WTC11 (cell line): ENCODE measurements around the gene ATP13A4.

ENCODE experiments used
- FOXK1 ChIP-seq: sonication (generic); formaldehyde crosslinking; IDR thresholded peaks from 2 replicates; pipeline ENCODE4 v1.8.0; 2022; ENCODE audit warnings: mild to moderate bottlenecking, moderate library complexity, missing genetic modification reagents
- SP1 ChIP-seq: sonication (generic); formaldehyde crosslinking; conservative IDR thresholded peaks from 2 replicates; pipeline ENCODE4 v1.8.1; 2022; ENCODE audit warnings: missing genetic modification reagents
- ZNF121 ChIP-seq: sonication (generic); formaldehyde crosslinking; IDR thresholded peaks from 2 replicates; pipeline ENCODE4 v1.8.0; 2023; ENCODE audit warnings: missing genetic modification reagents
- TF ChIP-seq, protein P1 (sequence below): fragments of 200-600 bp; IDR thresholded peaks from 2 replicates; pipeline ENCODE4 v1.8.0; 2022; ENCODE audit warnings: antibody characterized with exemption
- TF ChIP-seq, protein P2 (sequence below): sonication (generic); formaldehyde crosslinking; IDR thresholded peaks from 2 replicates; pipeline ENCODE4 v1.8.1; 2022; ENCODE audit warnings: low read depth, missing genetic modification reagents, borderline replicate concordance
- TF ChIP-seq, protein P3 (sequence below): fragments of 250-450 bp; sonication (Bioruptor Pico); IDR thresholded peaks from 2 replicates; pipeline ENCODE4 v1.9.0; 2021; ENCODE audit warnings: mild to moderate bottlenecking
- TF ChIP-seq, protein P4 (sequence below): sonication (generic); formaldehyde crosslinking; IDR thresholded peaks from 2 replicates; pipeline ENCODE4 v1.8.0; 2022; ENCODE audit warnings: mild to moderate bottlenecking, missing genetic modification reagents
- TF ChIP-seq, protein P5 (sequence below): sonication (generic); formaldehyde crosslinking; conservative IDR thresholded peaks from 2 replicates; pipeline ENCODE4 v1.8.1; 2022; ENCODE audit warnings: mild to moderate bottlenecking, missing genetic modification reagents

DNA sequence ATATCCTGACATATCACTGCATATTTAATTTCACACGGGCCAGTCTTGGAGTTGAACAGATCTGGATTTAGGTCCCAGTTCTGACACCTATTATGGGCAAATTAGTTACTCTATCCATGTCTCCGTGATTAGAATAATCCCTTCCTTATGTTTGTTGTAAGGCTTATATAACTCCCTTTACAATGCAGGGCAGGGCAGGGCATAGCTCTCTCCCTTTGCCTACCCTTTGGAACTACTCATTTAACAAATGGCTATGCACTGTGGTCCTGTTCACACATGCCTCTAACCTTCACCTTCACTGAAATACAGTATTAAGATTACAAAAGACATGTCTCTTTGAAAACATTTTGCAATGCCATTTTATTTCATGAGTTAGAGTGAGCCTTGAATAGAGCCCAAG, 151.4 kb downstream of the ATP13A4 start:
- TF ChIP-seq, protein P1, sequence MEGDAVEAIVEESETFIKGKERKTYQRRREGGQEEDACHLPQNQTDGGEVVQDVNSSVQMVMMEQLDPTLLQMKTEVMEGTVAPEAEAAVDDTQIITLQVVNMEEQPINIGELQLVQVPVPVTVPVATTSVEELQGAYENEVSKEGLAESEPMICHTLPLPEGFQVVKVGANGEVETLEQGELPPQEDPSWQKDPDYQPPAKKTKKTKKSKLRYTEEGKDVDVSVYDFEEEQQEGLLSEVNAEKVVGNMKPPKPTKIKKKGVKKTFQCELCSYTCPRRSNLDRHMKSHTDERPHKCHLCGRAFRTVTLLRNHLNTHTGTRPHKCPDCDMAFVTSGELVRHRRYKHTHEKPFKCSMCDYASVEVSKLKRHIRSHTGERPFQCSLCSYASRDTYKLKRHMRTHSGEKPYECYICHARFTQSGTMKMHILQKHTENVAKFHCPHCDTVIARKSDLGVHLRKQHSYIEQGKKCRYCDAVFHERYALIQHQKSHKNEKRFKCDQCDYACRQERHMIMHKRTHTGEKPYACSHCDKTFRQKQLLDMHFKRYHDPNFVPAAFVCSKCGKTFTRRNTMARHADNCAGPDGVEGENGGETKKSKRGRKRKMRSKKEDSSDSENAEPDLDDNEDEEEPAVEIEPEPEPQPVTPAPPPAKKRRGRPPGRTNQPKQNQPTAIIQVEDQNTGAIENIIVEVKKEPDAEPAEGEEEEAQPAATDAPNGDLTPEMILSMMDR: no peak
- TF ChIP-seq, protein P2, sequence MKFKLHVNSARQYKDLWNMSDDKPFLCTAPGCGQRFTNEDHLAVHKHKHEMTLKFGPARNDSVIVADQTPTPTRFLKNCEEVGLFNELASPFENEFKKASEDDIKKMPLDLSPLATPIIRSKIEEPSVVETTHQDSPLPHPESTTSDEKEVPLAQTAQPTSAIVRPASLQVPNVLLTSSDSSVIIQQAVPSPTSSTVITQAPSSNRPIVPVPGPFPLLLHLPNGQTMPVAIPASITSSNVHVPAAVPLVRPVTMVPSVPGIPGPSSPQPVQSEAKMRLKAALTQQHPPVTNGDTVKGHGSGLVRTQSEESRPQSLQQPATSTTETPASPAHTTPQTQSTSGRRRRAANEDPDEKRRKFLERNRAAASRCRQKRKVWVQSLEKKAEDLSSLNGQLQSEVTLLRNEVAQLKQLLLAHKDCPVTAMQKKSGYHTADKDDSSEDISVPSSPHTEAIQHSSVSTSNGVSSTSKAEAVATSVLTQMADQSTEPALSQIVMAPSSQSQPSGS (CRISPR knock-in tag): no peak
- TF ChIP-seq, protein P3, sequence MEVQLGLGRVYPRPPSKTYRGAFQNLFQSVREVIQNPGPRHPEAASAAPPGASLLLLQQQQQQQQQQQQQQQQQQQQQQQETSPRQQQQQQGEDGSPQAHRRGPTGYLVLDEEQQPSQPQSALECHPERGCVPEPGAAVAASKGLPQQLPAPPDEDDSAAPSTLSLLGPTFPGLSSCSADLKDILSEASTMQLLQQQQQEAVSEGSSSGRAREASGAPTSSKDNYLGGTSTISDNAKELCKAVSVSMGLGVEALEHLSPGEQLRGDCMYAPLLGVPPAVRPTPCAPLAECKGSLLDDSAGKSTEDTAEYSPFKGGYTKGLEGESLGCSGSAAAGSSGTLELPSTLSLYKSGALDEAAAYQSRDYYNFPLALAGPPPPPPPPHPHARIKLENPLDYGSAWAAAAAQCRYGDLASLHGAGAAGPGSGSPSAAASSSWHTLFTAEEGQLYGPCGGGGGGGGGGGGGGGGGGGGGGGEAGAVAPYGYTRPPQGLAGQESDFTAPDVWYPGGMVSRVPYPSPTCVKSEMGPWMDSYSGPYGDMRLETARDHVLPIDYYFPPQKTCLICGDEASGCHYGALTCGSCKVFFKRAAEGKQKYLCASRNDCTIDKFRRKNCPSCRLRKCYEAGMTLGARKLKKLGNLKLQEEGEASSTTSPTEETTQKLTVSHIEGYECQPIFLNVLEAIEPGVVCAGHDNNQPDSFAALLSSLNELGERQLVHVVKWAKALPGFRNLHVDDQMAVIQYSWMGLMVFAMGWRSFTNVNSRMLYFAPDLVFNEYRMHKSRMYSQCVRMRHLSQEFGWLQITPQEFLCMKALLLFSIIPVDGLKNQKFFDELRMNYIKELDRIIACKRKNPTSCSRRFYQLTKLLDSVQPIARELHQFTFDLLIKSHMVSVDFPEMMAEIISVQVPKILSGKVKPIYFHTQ (CRISPR knock-in tag): no peak
- no peak for TF ChIP-seq ZNF121 (CRISPR knock-in tag)
- TF ChIP-seq FOXK1 (CRISPR knock-in tag): no peak
- TF ChIP-seq, protein P4, sequence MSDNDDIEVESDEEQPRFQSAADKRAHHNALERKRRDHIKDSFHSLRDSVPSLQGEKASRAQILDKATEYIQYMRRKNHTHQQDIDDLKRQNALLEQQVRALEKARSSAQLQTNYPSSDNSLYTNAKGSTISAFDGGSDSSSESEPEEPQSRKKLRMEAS (CRISPR knock-in tag): no peak
- TF ChIP-seq, protein P5, sequence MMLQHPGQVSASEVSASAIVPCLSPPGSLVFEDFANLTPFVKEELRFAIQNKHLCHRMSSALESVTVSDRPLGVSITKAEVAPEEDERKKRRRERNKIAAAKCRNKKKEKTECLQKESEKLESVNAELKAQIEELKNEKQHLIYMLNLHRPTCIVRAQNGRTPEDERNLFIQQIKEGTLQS: no peak
- TF ChIP-seq SP1 (CRISPR knock-in tag): no peak
